Ascending aorta (tissue), 2 donors: ENCODE data around the gene NUDT3. TPM values are rescaled to one million over a fixed set of nuclear protein-coding genes. Genes with fewer than 3 reads are reported as not detected.

Experiments
- DNase-seq, 2 donors: peaks; one replicate each; pipeline ENCODE4 v3.0.0-alpha.2; 2019; ENCODE audit warnings: low spot score in 2 of 2
- H3K27ac ChIP-seq, 2 donors: fragments of 200-600 bp; sonication (generic); one replicate each; pipeline ENCODE4 v1.5.1; 2016 to 2017; ENCODE audit warnings: mild to moderate bottlenecking in 1 of 2
- H3K27me3 ChIP-seq: fragments of 200-600 bp; sonication (generic); one replicate; pipeline ENCODE4 v1.5.1; 2017
- H3K36me3 ChIP-seq, 2 donors: fragments of 200-600 bp; sonication (generic); one replicate each; pipeline ENCODE4 v1.5.1; 2016
- H3K4me1 ChIP-seq, 2 donors: fragments of 200-600 bp; sonication (generic); one replicate each; pipeline ENCODE4 v1.5.1; 2016 to 2017; ENCODE audit warnings: mild to moderate bottlenecking in 1 of 2
- H3K4me3 ChIP-seq, 2 donors: fragments of 200-600 bp; sonication (generic); one replicate each; pipeline ENCODE4 v1.5.1; 2016 to 2017; ENCODE audit warnings: mild to moderate bottlenecking in 1 of 2
- H3K9me3 ChIP-seq, 2 donors: fragments of 200-600 bp; sonication (generic); one replicate each; pipeline ENCODE4 v1.5.1; 2016
- CTCF ChIP-seq, 3 experiments: fragments of 200-600 bp in 2 of 3; fragments of 450-650 bp in 1 of 3; sonication (generic) in 2 of 3; IDR thresholded peaks; one replicate each; pipeline ENCODE4 v1.5.1; 2016 to 2019; ENCODE audit warnings: antibody characterized with exemption in 3 of 3, mild to moderate bottlenecking in 1 of 3, moderate library complexity in 1 of 3
- intact Hi-C: fragments of 100-400 bp; cut with DNase I; formaldehyde crosslinking; loops from one replicate; pipeline ENCODE4 v1.15.1; 2023
- total RNA-seq: library from RNA; depleted of rRNA; stranded (reverse); fragments of >200 nt; gene quantifications from one replicate; pipeline ENCODE4 v1.1.0, GENCODE V29; 2016

The NUDT3 gene
- total RNA-seq, 1 donor from 2014 or later, result 18.8 TPM

- peak overlapping the region; percentile 59 to 72 for H3K27ac ChIP-seq
- H3K27me3 ChIP-seq, result no peaks in the 10 kb centered on the region
- intact Hi-C loops, result loop anchor here (2.0 kb wide), 1 partner anchor 30 kb away; the partner anchor contains the start of gene NUDT3
- H3K36me3 ChIP-seq, result no peaks in the 10 kb centered on the region
- TF ChIP-seq CTCF (IDR thresholded peaks at IDR 0.05), result no peak
- no peak overlapping the region for H3K4me3 ChIP-seq
- H3K9me3 ChIP-seq, result peaks cover 0 to 7% of the 10 kb centered on the region in 2 donors
- DNase-seq, result no peak
- peaks cover 0 to 37% of the 10 kb centered on the region in 2 donors for H3K4me1 ChIP-seq
These were observed 29.4 kb downstream of the NUDT3 start for GRCh38 chr6:34362909-34363680.

DNA sequence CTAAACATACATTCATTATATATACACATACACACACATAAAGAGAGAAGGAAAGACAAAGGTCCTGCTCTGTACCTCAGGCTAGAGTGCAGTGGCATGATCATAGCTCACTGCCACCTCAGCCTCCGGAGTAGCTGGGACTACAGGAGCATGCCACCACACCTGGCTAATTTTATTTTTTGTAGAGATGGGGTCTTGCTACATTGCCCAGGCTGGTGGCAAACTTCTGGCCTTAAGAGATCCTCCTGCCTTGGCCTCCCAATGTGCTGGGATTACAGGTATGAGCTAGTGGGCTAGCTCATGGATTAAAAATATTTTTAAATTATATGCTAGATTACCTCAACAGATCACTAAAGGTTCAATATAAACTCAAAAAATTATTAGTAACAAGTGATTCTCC is 30.3 kb downstream of the NUDT3 start:
- intact Hi-C loops, result loop anchor here (2.0 kb wide), 1 partner anchor 31 kb away; the partner anchor contains the start of gene NUDT3
- DNase-seq, result no peak
- peaks cover 0 to 7% of the 10 kb centered on the region in 2 donors for H3K9me3 ChIP-seq
- H3K4me3 ChIP-seq, result no peak overlapping the region
- H3K4me1 ChIP-seq, result peaks cover 0 to 37% of the 10 kb centered on the region in 2 donors
- no peaks in the 10 kb centered on the region for H3K27me3 ChIP-seq
- peak overlapping the region; percentile 59 to 72 for H3K27ac ChIP-seq
- H3K36me3 ChIP-seq, result no peaks in the 10 kb centered on the region
- TF ChIP-seq CTCF (IDR thresholded peaks at IDR 0.05), result no peak

GRCh38 chr6:34360556-34360955 is 31.9 kb downstream of the NUDT3 start:
- DNase-seq, result no peak
- intact Hi-C loops, result no loop called here
- H3K9me3 ChIP-seq, result peaks cover 0 to 7% of the 10 kb centered on the region in 2 donors
- H3K27ac ChIP-seq, result peak overlapping the region; percentile 51 to 59
- no peak overlapping the region for H3K4me3 ChIP-seq
- no peaks in the 10 kb centered on the region for H3K36me3 ChIP-seq
- peaks cover 0 to 37% of the 10 kb centered on the region in 2 donors for H3K4me1 ChIP-seq
- no peaks in the 10 kb centered on the region for H3K27me3 ChIP-seq
- no peak for TF ChIP-seq CTCF (IDR thresholded peaks at IDR 0.05)

GRCh38 chr6:34359418-34360158 is 32.9 kb downstream of the NUDT3 start:
- H3K27me3 ChIP-seq, result no peaks in the 10 kb centered on the region
- H3K4me1 ChIP-seq, result peaks cover 0 to 37% of the 10 kb centered on the region in 2 donors
- no peak for TF ChIP-seq CTCF (IDR thresholded peaks at IDR 0.05)
- H3K36me3 ChIP-seq, result no peaks in the 10 kb centered on the region
- no peak overlapping the region for H3K4me3 ChIP-seq
- DNase-seq, result no peak
- H3K27ac ChIP-seq, result peak overlapping the region; percentile 51 to 59
- intact Hi-C loops, result no loop called here
- peaks cover 0 to 7% of the 10 kb centered on the region in 2 donors for H3K9me3 ChIP-seq

DNA sequence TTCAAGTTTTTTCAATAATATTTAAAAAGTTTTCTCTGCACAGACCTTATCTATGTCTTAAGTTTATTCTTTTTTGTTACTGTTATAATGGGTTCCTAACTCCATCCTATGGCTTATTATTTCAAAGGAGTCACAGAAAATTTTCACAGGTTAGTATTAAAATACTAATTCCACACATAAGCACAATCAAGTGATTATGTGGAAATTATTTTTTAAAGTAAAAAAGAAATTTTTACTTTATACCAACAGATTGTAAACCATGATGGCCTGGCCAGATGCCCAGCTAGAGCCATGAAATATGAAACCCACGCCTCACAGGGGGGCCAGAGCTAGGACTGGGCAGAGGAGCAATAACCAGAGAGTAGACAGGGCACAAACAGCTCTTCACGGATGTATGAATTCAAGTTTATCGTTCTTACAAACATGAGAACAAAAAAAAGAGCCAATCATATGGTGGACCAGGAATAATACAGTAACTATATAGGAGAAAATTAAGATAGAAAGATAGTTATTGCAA is 34.0 kb downstream of the NUDT3 start:
- no peak for DNase-seq
- Histone ChIP-seq H3K27me3 (no peaks in the 10 kb centered on the region), H3K9me3 (peaks cover 0 to 7% of the 10 kb centered on the region in 2 donors), H3K36me3 (no peaks in the 10 kb centered on the region), H3K4me1 (peaks cover 0 to 37% of the 10 kb centered on the region in 2 donors), H3K4me3 (no peak overlapping the region), H3K27ac (no peak overlapping the region)
- TF ChIP-seq CTCF (IDR thresholded peaks at IDR 0.05), result no peak
- intact Hi-C loops, result no loop called here
